ENCODE measurements around the gene SLC22A15. TPM values are rescaled to one million over a fixed set of nuclear protein-coding genes. Genes with fewer than 3 reads are reported as not detected.

The SLC22A15 gene
- total RNA-seq, 1 donor from 2014 or later = 12.0 TPM

- Mint-ChIP-seq H3K4me1 (ENCODE audit: low read depth, unreplicated experiment) (no peaks in the 10 kb centered on the region), H3K27ac (ENCODE audit: unreplicated experiment) (no peak overlapping the region), H3K27me3 (ENCODE audit: low read depth, unreplicated experiment) (no peaks in the 10 kb centered on the region), H3K4me3 (ENCODE audit: unreplicated experiment) (no peak overlapping the region), H3K9me3 (ENCODE audit: unreplicated experiment) (no peaks in the 10 kb centered on the region), H3K36me3 (ENCODE audit: low read depth, unreplicated experiment) (peaks cover 19% of the 10 kb centered on the region)
- no peaks in the 10 kb centered on the region for H3K4me1 ChIP-seq (ENCODE audit: insufficient read depth, low read length)
- TF ChIP-seq, protein P1, sequence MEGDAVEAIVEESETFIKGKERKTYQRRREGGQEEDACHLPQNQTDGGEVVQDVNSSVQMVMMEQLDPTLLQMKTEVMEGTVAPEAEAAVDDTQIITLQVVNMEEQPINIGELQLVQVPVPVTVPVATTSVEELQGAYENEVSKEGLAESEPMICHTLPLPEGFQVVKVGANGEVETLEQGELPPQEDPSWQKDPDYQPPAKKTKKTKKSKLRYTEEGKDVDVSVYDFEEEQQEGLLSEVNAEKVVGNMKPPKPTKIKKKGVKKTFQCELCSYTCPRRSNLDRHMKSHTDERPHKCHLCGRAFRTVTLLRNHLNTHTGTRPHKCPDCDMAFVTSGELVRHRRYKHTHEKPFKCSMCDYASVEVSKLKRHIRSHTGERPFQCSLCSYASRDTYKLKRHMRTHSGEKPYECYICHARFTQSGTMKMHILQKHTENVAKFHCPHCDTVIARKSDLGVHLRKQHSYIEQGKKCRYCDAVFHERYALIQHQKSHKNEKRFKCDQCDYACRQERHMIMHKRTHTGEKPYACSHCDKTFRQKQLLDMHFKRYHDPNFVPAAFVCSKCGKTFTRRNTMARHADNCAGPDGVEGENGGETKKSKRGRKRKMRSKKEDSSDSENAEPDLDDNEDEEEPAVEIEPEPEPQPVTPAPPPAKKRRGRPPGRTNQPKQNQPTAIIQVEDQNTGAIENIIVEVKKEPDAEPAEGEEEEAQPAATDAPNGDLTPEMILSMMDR (IDR thresholded peaks at IDR 0.05; ENCODE audit: insufficient read depth, low read depth, low read length) = no peak
- no peak for TF ChIP-seq EZH2 (IDR thresholded peaks at IDR 0.05; ENCODE audit: insufficient read depth, low read length)
- no peaks in the 10 kb centered on the region for H3K36me3 ChIP-seq (ENCODE audit: insufficient read depth, low read length)
- H3K9ac ChIP-seq (ENCODE audit: low read length) = no peak overlapping the region
- H2AFZ ChIP-seq (ENCODE audit: low read depth, low read length) = no peak overlapping the region
- no peaks in the 10 kb centered on the region for H4K20me1 ChIP-seq (ENCODE audit: insufficient read depth, low read length)
- no peaks in the 10 kb centered on the region for H3K27me3 ChIP-seq (ENCODE audit: insufficient read depth, low read length)
- no peak overlapping the region for H3K4me3 ChIP-seq (ENCODE audit: insufficient read depth, low read depth, low read length)
- H3K4me2 ChIP-seq (ENCODE audit: low read length) = no peak overlapping the region
- no peak for DNase-seq (ENCODE audit: low read depth)
- H3K9me3 ChIP-seq (ENCODE audit: insufficient read depth, low read depth, low read length) = no peaks in the 10 kb centered on the region
- FAIRE-seq = no peak
- H3K79me2 ChIP-seq (ENCODE audit: insufficient read depth, low read length) = no peaks in the 10 kb centered on the region
- no peak overlapping the region for H3K27ac ChIP-seq (ENCODE audit: low read depth, low read length)
Measured at GRCh38 chr1:116031302-116031835, 55.1 kb downstream of the SLC22A15 start.

- H3K36me3 ChIP-seq (ENCODE audit: insufficient read depth, low read length) = no peaks in the 10 kb centered on the region
- H3K4me3 ChIP-seq (ENCODE audit: insufficient read depth, low read depth, low read length) = no peak overlapping the region
- no peak for DNase-seq (ENCODE audit: low read depth)
- Mint-ChIP-seq H3K4me1 (ENCODE audit: low read depth, unreplicated experiment) (no peaks in the 10 kb centered on the region), H3K27ac (ENCODE audit: unreplicated experiment) (no peak overlapping the region), H3K9me3 (ENCODE audit: unreplicated experiment) (no peaks in the 10 kb centered on the region), H3K4me3 (ENCODE audit: unreplicated experiment) (no peak overlapping the region), H3K27me3 (ENCODE audit: low read depth, unreplicated experiment) (no peaks in the 10 kb centered on the region), H3K36me3 (ENCODE audit: low read depth, unreplicated experiment) (peaks cover 13% of the 10 kb centered on the region)
- no peak overlapping the region for H3K9ac ChIP-seq (ENCODE audit: low read length)
- H4K20me1 ChIP-seq (ENCODE audit: insufficient read depth, low read length) = no peaks in the 10 kb centered on the region
- TF ChIP-seq, protein P1 (IDR thresholded peaks at IDR 0.05; ENCODE audit: insufficient read depth, low read depth, low read length) = no peak
- TF ChIP-seq EZH2 (IDR thresholded peaks at IDR 0.05; ENCODE audit: insufficient read depth, low read length) = no peak
- H3K4me2 ChIP-seq (ENCODE audit: low read length) = no peak overlapping the region
- no peak overlapping the region for H2AFZ ChIP-seq (ENCODE audit: low read depth, low read length)
- FAIRE-seq = no peak
- no peaks in the 10 kb centered on the region for H3K4me1 ChIP-seq (ENCODE audit: insufficient read depth, low read length)
- no peaks in the 10 kb centered on the region for H3K9me3 ChIP-seq (ENCODE audit: insufficient read depth, low read depth, low read length)
- no peak overlapping the region for H3K27ac ChIP-seq (ENCODE audit: low read depth, low read length)
- H3K79me2 ChIP-seq (ENCODE audit: insufficient read depth, low read length) = no peaks in the 10 kb centered on the region
- no peaks in the 10 kb centered on the region for H3K27me3 ChIP-seq (ENCODE audit: insufficient read depth, low read length)
Measured at GRCh38 chr1:116033322-116033721, 57.0 kb downstream of the SLC22A15 start.

GRCh38 chr1:116036255-116036654 is 59.9 kb downstream of the SLC22A15 start:
- TF ChIP-seq, protein P1 (IDR thresholded peaks at IDR 0.05; ENCODE audit: insufficient read depth, low read depth, low read length) = no peak
- no peak for TF ChIP-seq EZH2 (IDR thresholded peaks at IDR 0.05; ENCODE audit: insufficient read depth, low read length)
- H3K4me3 Mint-ChIP-seq (ENCODE audit: unreplicated experiment) = no peak overlapping the region
- no peaks in the 10 kb centered on the region for H3K9me3 Mint-ChIP-seq (ENCODE audit: unreplicated experiment)
- no peak overlapping the region for H2AFZ ChIP-seq (ENCODE audit: low read depth, low read length)
- no peaks in the 10 kb centered on the region for H3K27me3 ChIP-seq (ENCODE audit: insufficient read depth, low read length)
- H3K27ac Mint-ChIP-seq (ENCODE audit: unreplicated experiment) = no peak overlapping the region
- no peaks in the 10 kb centered on the region for H3K27me3 Mint-ChIP-seq (ENCODE audit: low read depth, unreplicated experiment)
- DNase-seq (ENCODE audit: low read depth) = no peak
- no peaks in the 10 kb centered on the region for H3K79me2 ChIP-seq (ENCODE audit: insufficient read depth, low read length)
- no peaks in the 10 kb centered on the region for H3K4me1 Mint-ChIP-seq (ENCODE audit: low read depth, unreplicated experiment)
- no peaks in the 10 kb centered on the region for H3K4me1 ChIP-seq (ENCODE audit: insufficient read depth, low read length)
- no peak overlapping the region for H3K4me3 ChIP-seq (ENCODE audit: insufficient read depth, low read depth, low read length)
- H3K9ac ChIP-seq (ENCODE audit: low read length) = no peak overlapping the region
- no peak overlapping the region for H3K4me2 ChIP-seq (ENCODE audit: low read length)
- no peaks in the 10 kb centered on the region for H3K9me3 ChIP-seq (ENCODE audit: insufficient read depth, low read depth, low read length)
- peaks cover 19% of the 10 kb centered on the region for H3K36me3 Mint-ChIP-seq (ENCODE audit: low read depth, unreplicated experiment)
- no peaks in the 10 kb centered on the region for H4K20me1 ChIP-seq (ENCODE audit: insufficient read depth, low read length)
- H3K27ac ChIP-seq (ENCODE audit: low read depth, low read length) = no peak overlapping the region
- FAIRE-seq = no peak
- H3K36me3 ChIP-seq (ENCODE audit: insufficient read depth, low read length) = no peaks in the 10 kb centered on the region

Data from astrocyte (in vitro differentiated cells and primary cell).